DOHH2 (cell line): ENCODE measurements around the gene A4GALT.

Experiments
- CTCF ChIP-seq: fragments of 200-600 bp; sonication (generic); IDR thresholded peaks from one replicate; pipeline ENCODE4 v1.5.1; 2014; ENCODE audit warnings: antibody characterized with exemption, mild to moderate bottlenecking, low read depth, low read length; ENCODE audit not compliant: poor library complexity, severe bottlenecking
- EZH2phosphoT487 ChIP-seq: fragments of 200-600 bp; sonication (generic); IDR thresholded peaks from 2 replicates; pipeline ENCODE4 v1.6.1; 2017; ENCODE audit warnings: borderline replicate concordance, mild to moderate bottlenecking, antibody characterized with exemption, low read length, moderate library complexity, mixed read lengths

GRCh38 chr22:42688241-42689211, 32.1 kb downstream of the A4GALT start:
- no peak for TF ChIP-seq CTCF
- no peak for TF ChIP-seq EZH2phosphoT487
